OCI-LY3 (cell line): ENCODE results near the gene CTRL.

Experiments
- H2AFZ ChIP-seq: fragments of 200-600, 300-600 bp; shearing (Covaris generic); 2 replicates; pipeline ENCODE4 v1.6.0; 2014; ENCODE audit warnings: antibody characterized with exemption, low read depth, low read length
- H3K27ac ChIP-seq: fragments of 200-600, 300-600 bp; sonication (generic); 2 replicates; pipeline ENCODE4 v1.5.1; 2014; ENCODE audit warnings: mild to moderate bottlenecking, low read length, moderate library complexity, mixed read lengths
- H3K27me3 ChIP-seq: fragments of 200-600, 300-600 bp; sonication (generic); 2 replicates; pipeline ENCODE4 v1.6.1; 2014; ENCODE audit warnings: low read depth, low read length, mixed read lengths
- H3K36me3 ChIP-seq: fragments of 200-600, 300-600 bp; sonication (generic); replicated peaks from 2 replicates; pipeline ENCODE3; 2014; ENCODE audit warnings: low read depth, low read length, mixed read lengths
- H3K4me1 ChIP-seq: fragments of 300-600, 200-600 bp; sonication (generic); 2 replicates; pipeline ENCODE4 v1.6.1; 2014; ENCODE audit warnings: low read length, mixed read lengths
- H3K4me2 ChIP-seq: fragments of 200-600, 300-600 bp; sonication (generic); 2 replicates; pipeline ENCODE4 v1.6.1; 2014; ENCODE audit warnings: low read length, mixed read lengths
- H3K4me3 ChIP-seq: fragments of 300-600, 200-600 bp; sonication (generic); 2 replicates; pipeline ENCODE4 v1.5.1; 2014; ENCODE audit warnings: antibody characterized with exemption, mild to moderate bottlenecking, low read length, moderate library complexity
- H3K79me2 ChIP-seq: fragments of 300-600, 200-600 bp; shearing (Covaris generic); 2 replicates; pipeline ENCODE4 v1.6.1; 2014; ENCODE audit warnings: mild to moderate bottlenecking, low read length, mixed read lengths
- H3K9ac ChIP-seq: fragments of 300-600, 200-600 bp; shearing (Covaris generic); 2 replicates; pipeline ENCODE4 v1.6.0; 2014; ENCODE audit warnings: mild to moderate bottlenecking, low read length, moderate library complexity
- H3K9me3 ChIP-seq: fragments of 200-600, 300-600 bp; shearing (Covaris generic); 2 replicates; pipeline ENCODE4 v1.6.1; 2014; ENCODE audit warnings: low read length, mixed read lengths; ENCODE audit not compliant: insufficient read depth
- H4K20me1 ChIP-seq: fragments of 200-600, 300-600 bp; sonication (generic); 2 replicates; pipeline ENCODE4 v1.6.1; 2016; ENCODE audit warnings: low read length, mixed read lengths; ENCODE audit not compliant: insufficient read depth
- EZH2phosphoT487 ChIP-seq: fragments of 200-600 bp; shearing (Covaris generic); IDR thresholded peaks from 2 replicates; pipeline ENCODE4 v1.6.1; 2018; ENCODE audit warnings: antibody characterized with exemption, mixed run types, low read depth
- TF ChIP-seq, protein P1 (sequence below): fragments of 200-600, 300-600 bp; sonication (generic); IDR thresholded peaks from 2 replicates; pipeline ENCODE4 v1.5.1; 2014; ENCODE audit warnings: antibody characterized with exemption, low read length, low read depth

CTRL gene

DNA sequence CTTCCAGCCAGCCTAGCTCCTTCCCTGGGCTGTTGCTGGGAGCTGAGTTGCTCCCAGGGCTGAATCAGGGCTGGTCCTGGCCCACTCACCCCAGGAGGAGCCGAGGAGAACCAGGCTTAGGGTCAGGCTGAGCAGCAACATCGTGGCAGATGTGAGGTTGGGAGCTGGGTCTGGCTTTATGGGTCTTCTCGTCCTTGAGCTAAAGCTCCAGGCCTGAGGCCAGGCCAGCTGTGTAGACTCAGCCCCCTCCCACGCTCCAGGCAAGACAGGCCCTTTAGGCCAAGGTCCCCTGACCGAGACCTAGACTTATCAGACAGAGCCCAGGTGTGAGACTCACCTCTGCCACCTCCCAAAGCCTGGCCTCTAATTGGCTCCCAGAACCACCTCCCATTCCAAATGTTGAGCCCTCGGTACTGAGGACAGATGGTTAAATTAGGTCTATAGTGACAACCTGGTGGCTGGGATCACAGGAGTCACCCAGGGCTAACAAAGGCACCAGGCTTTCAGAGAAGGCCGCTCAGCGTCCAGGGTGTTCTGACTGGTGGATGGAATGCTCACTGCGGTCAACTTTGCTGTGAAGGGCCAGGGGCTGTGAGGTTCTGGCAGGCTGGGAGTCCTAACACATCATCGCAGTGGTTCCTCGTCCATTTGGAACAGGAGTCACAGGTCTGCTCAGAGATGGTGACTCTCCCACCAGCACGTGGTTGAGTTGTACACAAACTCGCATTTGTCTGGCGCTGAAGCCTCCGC is at the start of gene CTRL:
Gene CTRL, minus strand, starts transcription at position 151 of the 750 bp plus-strand sequence. Its CDS starts 10 bp downstream, at position 141.
- Histone ChIP-seq H4K20me1 (peaks cover 17% of the 10 kb centered on the region), H3K4me2 (no peak within 1 kb of the TSS), H2AFZ (no peak within 1 kb of the TSS), H3K36me3 (peaks cover 40% of the 10 kb centered on the region), H3K27me3 (no peaks in the 10 kb centered on the region), H3K4me1 (peaks cover 27% of the 10 kb centered on the region), H3K9me3 (no peaks in the 10 kb centered on the region), H3K4me3 (no peak within 1 kb of the TSS), H3K27ac (no peak within 1 kb of the TSS), H3K9ac (no peak within 1 kb of the TSS), H3K79me2 (peaks cover 24% of the 10 kb centered on the region)
- TF ChIP-seq EZH2phosphoT487 = no peak
- TF ChIP-seq, protein P1, sequence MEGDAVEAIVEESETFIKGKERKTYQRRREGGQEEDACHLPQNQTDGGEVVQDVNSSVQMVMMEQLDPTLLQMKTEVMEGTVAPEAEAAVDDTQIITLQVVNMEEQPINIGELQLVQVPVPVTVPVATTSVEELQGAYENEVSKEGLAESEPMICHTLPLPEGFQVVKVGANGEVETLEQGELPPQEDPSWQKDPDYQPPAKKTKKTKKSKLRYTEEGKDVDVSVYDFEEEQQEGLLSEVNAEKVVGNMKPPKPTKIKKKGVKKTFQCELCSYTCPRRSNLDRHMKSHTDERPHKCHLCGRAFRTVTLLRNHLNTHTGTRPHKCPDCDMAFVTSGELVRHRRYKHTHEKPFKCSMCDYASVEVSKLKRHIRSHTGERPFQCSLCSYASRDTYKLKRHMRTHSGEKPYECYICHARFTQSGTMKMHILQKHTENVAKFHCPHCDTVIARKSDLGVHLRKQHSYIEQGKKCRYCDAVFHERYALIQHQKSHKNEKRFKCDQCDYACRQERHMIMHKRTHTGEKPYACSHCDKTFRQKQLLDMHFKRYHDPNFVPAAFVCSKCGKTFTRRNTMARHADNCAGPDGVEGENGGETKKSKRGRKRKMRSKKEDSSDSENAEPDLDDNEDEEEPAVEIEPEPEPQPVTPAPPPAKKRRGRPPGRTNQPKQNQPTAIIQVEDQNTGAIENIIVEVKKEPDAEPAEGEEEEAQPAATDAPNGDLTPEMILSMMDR = no peak

DNA sequence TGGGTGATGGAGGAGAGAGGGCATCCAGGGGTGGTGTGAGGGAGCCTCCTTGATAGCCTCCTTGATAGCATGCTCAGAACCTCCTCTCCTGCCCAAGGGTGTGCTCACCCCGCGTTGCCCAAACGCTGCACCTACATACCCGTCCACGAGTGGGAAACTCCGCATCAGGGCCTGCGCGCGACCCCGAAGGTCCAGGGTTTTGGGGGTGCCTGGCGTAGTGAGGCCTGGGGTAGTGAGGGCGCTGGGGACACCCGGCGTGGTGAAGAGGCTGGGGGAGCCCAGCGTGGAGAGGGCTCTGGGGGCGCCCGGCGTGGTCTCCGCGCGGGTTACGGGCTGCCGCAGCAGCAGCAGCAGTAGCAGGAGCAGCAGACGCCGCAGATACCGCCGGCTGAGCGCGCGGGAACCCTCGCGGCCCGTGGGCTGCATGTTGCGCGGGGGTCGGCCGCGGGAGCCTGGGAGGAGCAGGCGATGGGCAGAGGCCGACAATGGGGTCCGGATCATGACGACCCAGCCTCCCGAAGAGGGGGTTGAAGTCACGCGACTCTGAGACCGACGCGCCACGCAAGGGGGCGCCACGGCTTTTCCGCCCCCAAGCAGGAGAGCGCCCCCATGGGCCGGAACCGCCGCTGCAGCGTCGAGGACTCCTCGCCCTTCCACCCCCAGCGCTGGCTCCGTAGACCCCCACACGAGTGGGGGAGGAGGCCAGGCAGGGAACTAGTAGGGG is 48.5 kb upstream of the CTRL start, which contains the start of gene DPEP3:
Gene DPEP3, minus strand, starts transcription at position 545 of the 724 bp plus-strand sequence. Its CDS starts 119 bp downstream, at position 426.
- H3K4me3 ChIP-seq = no peak within 1 kb of the TSS
- no peaks in the 10 kb centered on the region for H4K20me1 ChIP-seq
- H3K4me1 ChIP-seq = peaks cover 25% of the 10 kb centered on the region
- no peak within 1 kb of the TSS for H2AFZ ChIP-seq
- H3K9ac ChIP-seq = no peak within 1 kb of the TSS
- TF ChIP-seq, protein P1 = no peak; the same call in 1 of the 2 replicates
- no peak for TF ChIP-seq EZH2phosphoT487
- H3K4me2 ChIP-seq = no peak within 1 kb of the TSS
- no peaks in the 10 kb centered on the region for H3K27me3 ChIP-seq
- no peaks in the 10 kb centered on the region for H3K9me3 ChIP-seq
- H3K79me2 ChIP-seq = no peaks in the 10 kb centered on the region
- H3K27ac ChIP-seq = no peak within 1 kb of the TSS
- no peaks in the 10 kb centered on the region for H3K36me3 ChIP-seq

DNA sequence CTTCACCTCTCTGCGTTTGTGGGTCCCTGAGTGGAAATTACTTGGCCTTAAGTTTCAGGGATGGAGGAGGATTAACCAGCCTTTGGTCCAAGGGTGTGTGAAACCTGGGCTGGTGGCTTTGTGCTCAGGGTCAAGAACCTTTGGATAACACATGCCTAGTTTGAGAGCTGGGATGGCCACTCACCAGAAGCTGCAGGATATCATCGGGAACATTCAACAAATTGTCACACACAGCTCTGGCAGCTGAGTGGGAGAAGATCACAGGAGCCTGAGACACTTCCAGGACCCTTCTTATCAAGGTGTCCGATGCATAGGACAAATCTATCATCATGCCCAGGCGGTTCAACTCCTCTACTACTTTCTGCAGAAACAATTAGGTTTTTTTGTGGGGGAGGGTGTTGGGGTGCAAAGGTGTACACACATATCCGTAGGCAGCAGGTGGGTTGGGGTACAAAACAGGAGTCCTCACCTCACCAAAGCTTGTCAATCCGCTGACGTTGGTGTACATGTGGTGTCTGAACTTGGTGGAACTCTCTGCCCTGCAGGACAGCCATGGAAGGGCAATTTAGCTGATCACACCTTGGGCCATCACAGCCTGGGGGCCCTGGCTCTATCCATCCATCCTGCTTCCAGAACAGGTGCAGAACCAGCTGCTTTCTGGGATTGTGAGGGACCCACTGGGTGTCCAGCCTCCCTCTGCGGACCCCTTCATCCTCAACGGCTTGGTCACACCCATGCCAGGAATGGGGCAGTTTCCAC is 46.0 kb upstream of the CTRL start:
- Histone ChIP-seq H3K27ac (no peak overlapping the region), H3K79me2 (no peaks in the 10 kb centered on the region), H3K27me3 (no peaks in the 10 kb centered on the region), H3K4me1 (peaks cover 7% of the 10 kb centered on the region), H3K9ac (no peak overlapping the region), H3K4me2 (no peak overlapping the region), H2AFZ (no peak overlapping the region), H3K4me3 (no peak overlapping the region), H3K36me3 (no peaks in the 10 kb centered on the region), H3K9me3 (no peaks in the 10 kb centered on the region), H4K20me1 (no peaks in the 10 kb centered on the region)
- TF ChIP-seq, protein P1 = no peak
- no peak for TF ChIP-seq EZH2phosphoT487
